Nephron progenitor cell (in vitro differentiated cells): Measurements from ENCODE around the gene ICAM1.
A peak's percentile ranks its signal among the peaks of the same experiment; 100 is the strongest.

Experiments used
- DNase-seq: peaks from one replicate; pipeline ENCODE4 v3.0.0; 2021
- H3K27ac Mint-ChIP-seq: 2 replicates; pipeline ENCODE4 v1.8.0; 2021; ENCODE audit warnings: mild to moderate bottlenecking, moderate library complexity, mixed read lengths
- H3K27me3 Mint-ChIP-seq: 2 replicates; pipeline ENCODE4 v1.8.0; 2021; ENCODE audit warnings: mild to moderate bottlenecking, low read depth, mixed read lengths; ENCODE audit not compliant: poor library complexity
- H3K36me3 Mint-ChIP-seq: 2 replicates; pipeline ENCODE4 v1.8.0; 2021; ENCODE audit warnings: low read depth, mixed read lengths
- H3K4me1 Mint-ChIP-seq: 2 replicates; pipeline ENCODE4 v1.8.0; 2021; ENCODE audit warnings: mixed read lengths
- H3K4me3 Mint-ChIP-seq: 2 replicates; pipeline ENCODE4 v1.8.0; 2021; ENCODE audit warnings: mild to moderate bottlenecking, moderate library complexity, mixed read lengths
- H3K9me3 Mint-ChIP-seq: 2 replicates; pipeline ENCODE4 v1.8.0; 2021; ENCODE audit warnings: mild to moderate bottlenecking, moderate library complexity, mixed read lengths
- CTCF ChIP-seq: fragments of 200-600 bp; sonication (generic); IDR thresholded peaks from 2 replicates; pipeline ENCODE4 v1.5.0; 2021; ENCODE audit warnings: antibody characterized with exemption

ICAM1 gene, protein sequence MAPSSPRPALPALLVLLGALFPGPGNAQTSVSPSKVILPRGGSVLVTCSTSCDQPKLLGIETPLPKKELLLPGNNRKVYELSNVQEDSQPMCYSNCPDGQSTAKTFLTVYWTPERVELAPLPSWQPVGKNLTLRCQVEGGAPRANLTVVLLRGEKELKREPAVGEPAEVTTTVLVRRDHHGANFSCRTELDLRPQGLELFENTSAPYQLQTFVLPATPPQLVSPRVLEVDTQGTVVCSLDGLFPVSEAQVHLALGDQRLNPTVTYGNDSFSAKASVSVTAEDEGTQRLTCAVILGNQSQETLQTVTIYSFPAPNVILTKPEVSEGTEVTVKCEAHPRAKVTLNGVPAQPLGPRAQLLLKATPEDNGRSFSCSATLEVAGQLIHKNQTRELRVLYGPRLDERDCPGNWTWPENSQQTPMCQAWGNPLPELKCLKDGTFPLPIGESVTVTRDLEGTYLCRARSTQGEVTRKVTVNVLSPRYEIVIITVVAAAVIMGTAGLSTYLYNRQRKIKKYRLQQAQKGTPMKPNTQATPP

GRCh38 chr19:10270616-10271394 lies at the start of gene ICAM1:
ICAM1 (plus strand) TSS chr19:10271120; CDS start chr19:10271160, 40 bp downstream.
- Mint-ChIP-seq H3K27ac (no peak within 1 kb of the TSS), H3K4me3 (peak within 1 kb of the TSS; percentile 34), H3K9me3 (no peaks in the 10 kb centered on the region), H3K4me1 (no peaks in the 10 kb centered on the region), H3K27me3 (peaks cover 77% of the 10 kb centered on the region), H3K36me3 (no peaks in the 10 kb centered on the region)
- TF ChIP-seq CTCF: no peak
- peak; percentile 61 for DNase-seq

- H3K27me3 Mint-ChIP-seq: no peaks in the 10 kb centered on the region
- H3K27ac Mint-ChIP-seq: peak overlapping the region; percentile 89
- no peak for DNase-seq
- no peaks in the 10 kb centered on the region for H3K9me3 Mint-ChIP-seq
- H3K4me1 Mint-ChIP-seq: peaks cover 37% of the 10 kb centered on the region
- H3K4me3 Mint-ChIP-seq: no peak overlapping the region
- peaks cover 12% of the 10 kb centered on the region for H3K36me3 Mint-ChIP-seq
- TF ChIP-seq CTCF: no peak
Observed at GRCh38 chr19:10222201-10222890, 48.6 kb upstream of the ICAM1 start.

- Mint-ChIP-seq H3K4me1 (peaks cover 44% of the 10 kb centered on the region), H3K27ac (peak overlapping the region; percentile 96), H3K4me3 (no peak overlapping the region), H3K9me3 (no peaks in the 10 kb centered on the region), H3K27me3 (no peaks in the 10 kb centered on the region), H3K36me3 (peaks cover 12% of the 10 kb centered on the region)
- TF ChIP-seq CTCF: no peak
- DNase-seq: no peak
Observed at GRCh38 chr19:10223488-10224213, 47.3 kb upstream of the ICAM1 start.

- H3K4me3 Mint-ChIP-seq: no peak overlapping the region
- H3K27me3 Mint-ChIP-seq: no peaks in the 10 kb centered on the region
- no peaks in the 10 kb centered on the region for H3K9me3 Mint-ChIP-seq
- no peak for DNase-seq
- H3K4me1 Mint-ChIP-seq: peaks cover 45% of the 10 kb centered on the region
- peaks cover 12% of the 10 kb centered on the region for H3K36me3 Mint-ChIP-seq
- TF ChIP-seq CTCF: no peak
- H3K27ac Mint-ChIP-seq: peak overlapping the region; percentile 96
Observed at GRCh38 chr19:10224337-10224736, 46.6 kb upstream of the ICAM1 start.

GRCh38 chr19:10226021-10226375 lies 44.9 kb upstream of the ICAM1 start:
- Mint-ChIP-seq H3K4me1 (peaks cover 37% of the 10 kb centered on the region), H3K9me3 (no peaks in the 10 kb centered on the region), H3K27me3 (no peaks in the 10 kb centered on the region), H3K27ac (peak overlapping the region; percentile 74), H3K4me3 (no peak overlapping the region), H3K36me3 (peaks cover 12% of the 10 kb centered on the region)
- no peak for TF ChIP-seq CTCF
- DNase-seq: no peak
